HG03354 (cell line): ENCODE data around the gene SERINC1.
A peak's percentile ranks its signal among the peaks of the same experiment; 100 is the strongest.

Experiments used
- ATAC-seq: cut with Tn5 transposase; IDR thresholded peaks from one replicate; pipeline ENCODE4 v1.9.1; 2021; ENCODE audit warnings: mild to moderate bottlenecking; ENCODE audit not compliant: unreplicated experiment, poor library complexity, severe bottlenecking

SERINC1 gene

GRCh38 chr6:122399348-122400120 is 72.1 kb downstream of the SERINC1 start, which contains the start of gene HSF2:
TSS of gene HSF2 (plus strand) at chr6:122399652. CDS start at chr6:122399738, 86 bp downstream.
- ATAC-seq: peak; percentile 98

GRCh38 chr6:122399055-122399347 is 72.6 kb downstream of the SERINC1 start:
- no peak for ATAC-seq

- no peak for ATAC-seq
These were observed 77.6 kb downstream of the SERINC1 start for GRCh38 chr6:122394016-122394415.

GRCh38 chr6:122393351-122393896 is 78.2 kb downstream of the SERINC1 start:
- no peak for ATAC-seq
